CMK (cell line): ENCODE measurements around the gene SDR39U1.

Experiments
- DNase-seq: peaks from one replicate; pipeline ENCODE4 v3.0.0-alpha.2; 2010; ENCODE audit warnings: low read depth

Gene SDR39U1

GRCh38 chr14:24390701-24391468 is 51.7 kb downstream of the SDR39U1 start:
- no peak for DNase-seq
